SU-DHL-6 (cell line): Measurements from ENCODE around the gene MRPL20.
"Not testable (repeated sequence)": the region's sequence is repeated elsewhere in the genome, so short reads cannot be mapped to it uniquely, and the experiment has no call there.

ENCODE experiments used
- H2AFZ ChIP-seq: fragments of 200-600 bp; sonication (generic); 2 replicates; pipeline ENCODE4 v1.6.1; 2014; ENCODE audit warnings: low read depth, mild to moderate bottlenecking, moderate library complexity, mixed read lengths, antibody characterized with exemption, low read length; ENCODE audit not compliant: severe bottlenecking
- H3F3A ChIP-seq: fragments of 200-600 bp; shearing (Covaris generic); 2 replicates; pipeline ENCODE4 v1.6.0; 2016; ENCODE audit warnings: antibody characterized with exemption, mild to moderate bottlenecking; ENCODE audit not compliant: insufficient read depth
- H3K27ac ChIP-seq: fragments of 200-600 bp; sonication (generic); 2 replicates; pipeline ENCODE4 v1.5.1; 2016; ENCODE audit warnings: low read depth, mild to moderate bottlenecking, low read length, moderate library complexity, mixed read lengths
- H3K27me3 ChIP-seq: fragments of 200-600 bp; sonication (generic), shearing (Covaris generic); 2 replicates; pipeline ENCODE4 v1.6.0; 2014; ENCODE audit warnings: mild to moderate bottlenecking, low read length
- H3K36me3 ChIP-seq: fragments of 200-600 bp; sonication (generic); 2 replicates; pipeline ENCODE4 v1.6.1; 2014; ENCODE audit warnings: mild to moderate bottlenecking, low read length, mixed read lengths
- H3K4me2 ChIP-seq: fragments of 300-600, 200-600 bp; shearing (Covaris generic), sonication (generic); 2 replicates; pipeline ENCODE4 v1.6.0; 2014; ENCODE audit warnings: low read length, low read depth, mild to moderate bottlenecking; ENCODE audit not compliant: poor library complexity, severe bottlenecking
- H3K4me3 ChIP-seq: fragments of 200-600 bp; sonication (generic); 2 replicates; pipeline ENCODE4 v1.5.1; 2014; ENCODE audit warnings: antibody characterized with exemption, low read length, mild to moderate bottlenecking, mixed read lengths; ENCODE audit not compliant: insufficient read depth, poor library complexity, severe bottlenecking
- H3K79me2 ChIP-seq: fragments of 200-600 bp; sonication (generic); 2 replicates; pipeline ENCODE4 v1.6.1; 2014; ENCODE audit warnings: mild to moderate bottlenecking, low read length, moderate library complexity; ENCODE audit not compliant: insufficient read depth
- H3K9ac ChIP-seq: fragments of 200-600 bp; sonication (generic); 2 replicates; pipeline ENCODE4 v1.7.0; 2014; ENCODE audit warnings: mild to moderate bottlenecking, low read length
- H3K9me2 ChIP-seq: fragments of 200-600 bp; sonication (generic); replicated peaks from 2 replicates; pipeline ENCODE4 v1.6.1; 2014; ENCODE audit warnings: low read length; ENCODE audit not compliant: insufficient read depth
- H3K9me3 ChIP-seq: fragments of 200-600 bp; sonication (generic); 2 replicates; pipeline ENCODE4 v1.6.1; 2014; ENCODE audit warnings: low read length, mixed read lengths; ENCODE audit not compliant: insufficient read depth
- H4K20me1 ChIP-seq: fragments of 200-600 bp; sonication (generic); 2 replicates; pipeline ENCODE4 v1.6.1; 2014; ENCODE audit warnings: low read depth, mild to moderate bottlenecking, antibody characterized with exemption, low read length, moderate library complexity, mixed read lengths
- CTCF ChIP-seq: fragments of 200-600 bp; sonication (generic); IDR thresholded peaks from one replicate; pipeline ENCODE4 v1.5.1; 2017; ENCODE audit warnings: antibody characterized with exemption, mild to moderate bottlenecking, low read length, moderate library complexity; ENCODE audit not compliant: insufficient read depth, poor library complexity, severe bottlenecking
- EZH2phosphoT487 ChIP-seq: fragments of 200-600 bp; sonication (generic), shearing (Covaris generic); conservative IDR thresholded peaks from 2 replicates; pipeline ENCODE4 v1.6.1; 2018; ENCODE audit warnings: mild to moderate bottlenecking, antibody characterized with exemption, low read length, moderate library complexity, mixed read lengths

Gene MRPL20

DNA sequence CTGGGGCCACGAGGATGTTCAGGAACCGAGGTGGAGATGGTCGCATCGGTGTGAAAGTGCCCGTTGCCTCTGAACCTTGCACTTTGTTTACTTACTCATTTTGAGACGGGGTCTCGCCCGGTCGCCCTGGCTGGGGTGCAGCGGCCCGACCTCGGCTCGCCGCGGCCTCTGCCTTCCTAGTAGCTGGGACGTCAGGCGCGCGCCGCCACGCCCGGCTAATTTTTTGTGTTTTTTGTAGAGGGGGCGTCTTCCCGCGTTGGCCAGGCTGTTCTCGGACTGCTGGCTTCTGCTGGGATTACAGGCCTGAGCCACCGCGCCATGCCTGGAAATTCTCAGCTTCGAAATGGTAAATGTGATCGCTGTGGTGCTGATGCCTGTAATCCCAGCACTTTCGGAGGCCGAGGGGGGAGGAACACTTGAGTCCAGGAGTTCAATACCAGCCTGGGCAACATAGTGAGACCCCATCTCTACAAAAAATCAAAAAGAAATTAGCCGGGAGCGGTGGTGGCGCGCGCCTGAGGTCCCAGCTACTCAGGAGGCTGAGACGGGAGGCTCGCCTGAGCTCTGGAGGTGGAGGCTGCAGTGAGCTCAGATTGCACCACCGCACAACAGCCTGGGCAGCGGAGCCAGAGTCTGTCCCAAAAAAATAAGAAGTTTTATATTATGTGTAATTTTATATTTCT is 684 bp upstream of the MRPL20 start:
- H3K36me3 ChIP-seq: peaks cover 11% of the 10 kb centered on the region; the same call in 1 of the 2 replicates
- H3F3A ChIP-seq: peaks cover 13% of the 10 kb centered on the region
- peak overlapping the region; percentile 57 for H3K4me2 ChIP-seq
- H3K4me3 ChIP-seq: peak overlapping the region; percentile 97
- 0 out of 2 replicates have a peak, but pooled peaks cover 7% of the 10 kb centered on the region for H4K20me1 ChIP-seq
- H3K27ac ChIP-seq: no peak overlapping the region; the same call in 1 of the 2 replicates
- no peak overlapping the region for H2AFZ ChIP-seq
- H3K9me2 ChIP-seq: no peaks in the 10 kb centered on the region
- H3K27me3 ChIP-seq: no peaks in the 10 kb centered on the region
- H3K79me2 ChIP-seq: peaks cover 44% of the 10 kb centered on the region
- H3K9me3 ChIP-seq: no peaks in the 10 kb centered on the region
- TF ChIP-seq CTCF (no peak), EZH2phosphoT487 (no peak)
- H3K9ac ChIP-seq: peak overlapping the region; percentile 99

DNA sequence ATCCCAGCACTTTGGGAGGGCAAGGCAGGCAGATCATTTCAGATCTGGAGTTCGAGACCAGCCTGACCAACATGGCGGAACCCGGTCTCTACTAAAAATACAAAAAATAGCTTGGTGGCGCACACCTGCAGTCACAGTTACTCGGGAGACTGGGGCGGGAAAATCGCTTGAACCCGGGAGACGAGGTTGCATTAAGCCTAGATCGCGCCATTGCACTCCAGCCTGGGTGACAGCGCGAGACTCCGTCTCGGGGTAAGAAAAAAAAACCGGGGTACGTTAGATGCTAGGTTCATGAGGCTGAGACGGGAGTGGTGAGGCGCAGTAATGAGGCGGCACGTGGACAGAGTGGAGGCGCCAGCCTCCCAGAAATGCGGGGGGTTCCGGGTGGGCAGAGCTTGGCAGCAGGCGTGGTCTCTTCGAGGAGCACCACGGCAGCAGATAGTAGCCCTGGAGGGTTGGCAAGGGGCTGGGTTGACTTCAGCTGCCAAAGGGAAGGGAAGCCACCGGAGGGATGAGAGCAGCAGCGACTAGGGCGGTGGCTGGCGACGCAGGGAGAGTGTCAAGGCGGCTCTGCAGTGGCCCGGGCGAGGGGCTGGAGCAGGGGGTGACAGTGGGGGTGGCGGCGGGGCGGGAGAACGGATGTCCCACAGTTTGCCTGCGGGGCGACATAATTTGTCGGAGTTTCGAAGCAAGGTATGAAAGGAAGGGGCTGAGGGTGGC is 832 bp downstream of the MRPL20 start:
- Histone ChIP-seq H3K27me3 (no peaks in the 10 kb centered on the region), H4K20me1 (0 out of 2 replicates have a peak, but pooled peaks cover 7% of the 10 kb centered on the region), H3K36me3 (peaks cover 11% of the 10 kb centered on the region; the same call in 1 of the 2 replicates), H3F3A (peaks cover 25% of the 10 kb centered on the region), H3K9ac (peak overlapping the region; percentile 99), H3K79me2 (peaks cover 48% of the 10 kb centered on the region), H3K4me2 (peak overlapping the region; percentile 91), H2AFZ (peak overlapping the region; percentile 89), H3K9me3 (no peaks in the 10 kb centered on the region), H3K9me2 (no peaks in the 10 kb centered on the region), H3K27ac (peak overlapping the region; percentile 54), H3K4me3 (peak overlapping the region; percentile 97)
- no peak for TF ChIP-seq CTCF
- TF ChIP-seq EZH2phosphoT487: no peak

- H3K9ac ChIP-seq: no peak overlapping the region
- H3K9me3 ChIP-seq: no peaks in the 10 kb centered on the region
- peaks cover 11% of the 10 kb centered on the region; the same call in 1 of the 2 replicates for H3K36me3 ChIP-seq
- no peak for TF ChIP-seq CTCF
- no peak for TF ChIP-seq EZH2phosphoT487
- no peaks in the 10 kb centered on the region for H3K9me2 ChIP-seq
- H4K20me1 ChIP-seq: 0 out of 2 replicates have a peak, but pooled peaks cover 6% of the 10 kb centered on the region
- no peak overlapping the region for H3K4me3 ChIP-seq
- no peak overlapping the region for H2AFZ ChIP-seq
- H3K79me2 ChIP-seq: peaks cover 62% of the 10 kb centered on the region
- H3K4me2 ChIP-seq: no peak overlapping the region
- H3F3A ChIP-seq: peaks cover 25% of the 10 kb centered on the region
- H3K27me3 ChIP-seq: no peaks in the 10 kb centered on the region
- no peak overlapping the region for H3K27ac ChIP-seq
Measured at GRCh38 chr1:1403653-1404052, 3.4 kb downstream of the MRPL20 start.

- H3K4me2 ChIP-seq, H3K9me2 ChIP-seq, H3K27me3 ChIP-seq, H3K4me3 ChIP-seq, H3K27ac ChIP-seq, H2AFZ ChIP-seq, H3K36me3 ChIP-seq, H3K9ac ChIP-seq, H4K20me1 ChIP-seq, H3K9me3 ChIP-seq: not testable (repeated sequence)
- Histone ChIP-seq H3F3A (peaks cover 19% of the 10 kb centered on the region; the same call in 1 of the 2 replicates), H3K79me2 (peaks cover 62% of the 10 kb centered on the region)
Measured at GRCh38 chr1:1402901-1403392, 4.1 kb downstream of the MRPL20 start.
